Endodermal cell (in vitro differentiated cells): Measurements from ENCODE around the gene COA8. TPM values are rescaled to one million over a fixed set of nuclear protein-coding genes. Genes with fewer than 3 reads are reported as not detected.
A peak's percentile ranks its signal among the peaks of the same experiment; 100 is the strongest.

ENCODE experiments used
- DNase-seq: peaks from one replicate; pipeline ENCODE4 v3.0.0-alpha.2; 2017
- H3K27ac ChIP-seq: 2 replicates; pipeline ENCODE4 v1.5.1; 2013; ENCODE audit warnings: mild to moderate bottlenecking, low read depth, low read length, moderate library complexity
- H3K27me3 ChIP-seq: 2 replicates; pipeline ENCODE4 v1.6.1; 2013; ENCODE audit warnings: mild to moderate bottlenecking, low read length, moderate library complexity; ENCODE audit not compliant: insufficient read depth, control insufficient read depth, poor library complexity, severe bottlenecking
- H3K36me3 ChIP-seq: 2 replicates; pipeline ENCODE4 v1.7.0; 2013; ENCODE audit warnings: mild to moderate bottlenecking, low read length, moderate library complexity; ENCODE audit not compliant: control insufficient read depth, insufficient read depth
- H3K4me1 ChIP-seq: one replicate; pipeline ENCODE4 v1.7.0; 2013; ENCODE audit warnings: low read length; ENCODE audit not compliant: control insufficient read depth, insufficient read depth
- H3K4me3 ChIP-seq: 2 replicates; pipeline ENCODE4 v1.5.1; 2013; ENCODE audit warnings: mild to moderate bottlenecking, low read length, moderate library complexity
- H3K9ac ChIP-seq: 2 replicates; pipeline ENCODE4 v1.6.1; 2013; ENCODE audit warnings: mild to moderate bottlenecking, low read length, moderate library complexity; ENCODE audit not compliant: poor library complexity, severe bottlenecking; ENCODE audit errors: extremely low read depth
- H3K9me3 ChIP-seq: 2 replicates; pipeline ENCODE4 v1.6.1; 2013; ENCODE audit warnings: mild to moderate bottlenecking, low read length, moderate library complexity; ENCODE audit not compliant: control insufficient read depth
- H3K27ac Mint-ChIP-seq: 2 replicates; pipeline ENCODE4 v1.8.0; 2020; ENCODE audit warnings: mixed read lengths
- H3K27me3 Mint-ChIP-seq: 2 replicates; pipeline ENCODE4 v1.8.0; 2021; ENCODE audit warnings: mild to moderate bottlenecking, mixed read lengths; ENCODE audit not compliant: insufficient read depth
- H3K36me3 Mint-ChIP-seq: 2 replicates; pipeline ENCODE4 v1.8.0; 2020; ENCODE audit warnings: low read depth, mixed read lengths
- H3K4me1 Mint-ChIP-seq: 2 replicates; pipeline ENCODE4 v1.8.0; 2020; ENCODE audit warnings: mixed read lengths
- H3K4me3 Mint-ChIP-seq: 2 replicates; pipeline ENCODE4 v1.8.0; 2020; ENCODE audit warnings: mild to moderate bottlenecking, moderate library complexity, mixed read lengths
- H3K9me3 Mint-ChIP-seq: 2 replicates; pipeline ENCODE4 v1.8.0; 2020; ENCODE audit warnings: mild to moderate bottlenecking, mixed read lengths
- WGBS, 2 experiments: methylation state at CpG; one replicate each; pipeline versions ENCODE4 v1.1.5 to v1.1.7; 2013; ENCODE audit warnings: missing lambda C conversion rate in 2 of 2, mixed read lengths in 1 of 2; ENCODE audit not compliant: insufficient coverage in 1 of 2, insufficient read length in 1 of 2; 5-methylcytosine and 5-hydroxymethylcytosine counted together
- total RNA-seq, 2 donors: library from RNA; stranded (reverse); fragmentation: NEBNext Ultra II Directional in 1 of 2; extraction: Animal tissue kit (Norgen Biotek cat#: 25700) in 1 of 2; gene quantifications; 2 replicates in 1 of 2; 3 replicates in 1 of 2; pipeline ENCODE4 v1.2.1, GENCODE V29; 2021
- TF ChIP-seq, protein P1 (sequence below): fragments of 200-600 bp; sonication (generic); conservative IDR thresholded peaks from 2 replicates; pipeline ENCODE4 v1.5.0; 2021; ENCODE audit warnings: antibody characterized with exemption, mild to moderate bottlenecking

COA8 gene
- total RNA-seq, 2 donors from 2014 or later: 30.1 to 39.8 TPM

DNA sequence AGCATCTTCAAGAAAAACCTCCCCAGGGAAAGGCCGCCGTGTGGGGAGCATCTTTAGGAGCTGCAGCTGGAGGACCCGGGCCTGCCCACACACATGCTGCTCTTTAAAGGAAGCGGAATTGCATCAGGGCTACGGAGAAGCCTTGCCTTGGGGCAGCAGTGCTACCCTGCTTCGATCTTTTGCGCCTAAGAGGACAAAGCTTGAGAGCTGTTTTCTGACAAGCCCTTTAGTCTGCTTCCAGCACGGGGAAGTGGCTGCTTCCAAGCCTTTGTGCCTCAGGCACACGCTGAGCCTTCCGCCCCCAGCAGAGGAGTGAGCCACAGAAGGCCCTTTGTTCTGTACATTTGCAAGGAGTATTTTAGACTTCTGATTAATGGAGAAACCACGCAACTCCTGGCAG is 31.5 kb downstream of the COA8 start:
- Mint-ChIP-seq H3K36me3 (peaks cover 7% of the 10 kb centered on the region), H3K4me3 (no peak overlapping the region), H3K4me1 (peaks cover 5% of the 10 kb centered on the region), H3K9me3 (no peaks in the 10 kb centered on the region), H3K27ac (no peak overlapping the region), H3K27me3 (no peaks in the 10 kb centered on the region)
- peaks cover 5% of the 10 kb centered on the region for H3K36me3 ChIP-seq
- no peaks in the 10 kb centered on the region for H3K27me3 ChIP-seq
- TF ChIP-seq, protein P1, sequence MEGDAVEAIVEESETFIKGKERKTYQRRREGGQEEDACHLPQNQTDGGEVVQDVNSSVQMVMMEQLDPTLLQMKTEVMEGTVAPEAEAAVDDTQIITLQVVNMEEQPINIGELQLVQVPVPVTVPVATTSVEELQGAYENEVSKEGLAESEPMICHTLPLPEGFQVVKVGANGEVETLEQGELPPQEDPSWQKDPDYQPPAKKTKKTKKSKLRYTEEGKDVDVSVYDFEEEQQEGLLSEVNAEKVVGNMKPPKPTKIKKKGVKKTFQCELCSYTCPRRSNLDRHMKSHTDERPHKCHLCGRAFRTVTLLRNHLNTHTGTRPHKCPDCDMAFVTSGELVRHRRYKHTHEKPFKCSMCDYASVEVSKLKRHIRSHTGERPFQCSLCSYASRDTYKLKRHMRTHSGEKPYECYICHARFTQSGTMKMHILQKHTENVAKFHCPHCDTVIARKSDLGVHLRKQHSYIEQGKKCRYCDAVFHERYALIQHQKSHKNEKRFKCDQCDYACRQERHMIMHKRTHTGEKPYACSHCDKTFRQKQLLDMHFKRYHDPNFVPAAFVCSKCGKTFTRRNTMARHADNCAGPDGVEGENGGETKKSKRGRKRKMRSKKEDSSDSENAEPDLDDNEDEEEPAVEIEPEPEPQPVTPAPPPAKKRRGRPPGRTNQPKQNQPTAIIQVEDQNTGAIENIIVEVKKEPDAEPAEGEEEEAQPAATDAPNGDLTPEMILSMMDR: no peak
- H3K4me3 ChIP-seq: no peak overlapping the region
- no peak overlapping the region for H3K9ac ChIP-seq
- no peak for DNase-seq
- 48 to 72% methylated on average over 7 to 9 of the region's 11 CpGs for WGBS, 2 experiments
- no peaks in the 10 kb centered on the region for H3K4me1 ChIP-seq
- peak overlapping the region; percentile 97 for H3K27ac ChIP-seq
- H3K9me3 ChIP-seq: no peaks in the 10 kb centered on the region

DNA sequence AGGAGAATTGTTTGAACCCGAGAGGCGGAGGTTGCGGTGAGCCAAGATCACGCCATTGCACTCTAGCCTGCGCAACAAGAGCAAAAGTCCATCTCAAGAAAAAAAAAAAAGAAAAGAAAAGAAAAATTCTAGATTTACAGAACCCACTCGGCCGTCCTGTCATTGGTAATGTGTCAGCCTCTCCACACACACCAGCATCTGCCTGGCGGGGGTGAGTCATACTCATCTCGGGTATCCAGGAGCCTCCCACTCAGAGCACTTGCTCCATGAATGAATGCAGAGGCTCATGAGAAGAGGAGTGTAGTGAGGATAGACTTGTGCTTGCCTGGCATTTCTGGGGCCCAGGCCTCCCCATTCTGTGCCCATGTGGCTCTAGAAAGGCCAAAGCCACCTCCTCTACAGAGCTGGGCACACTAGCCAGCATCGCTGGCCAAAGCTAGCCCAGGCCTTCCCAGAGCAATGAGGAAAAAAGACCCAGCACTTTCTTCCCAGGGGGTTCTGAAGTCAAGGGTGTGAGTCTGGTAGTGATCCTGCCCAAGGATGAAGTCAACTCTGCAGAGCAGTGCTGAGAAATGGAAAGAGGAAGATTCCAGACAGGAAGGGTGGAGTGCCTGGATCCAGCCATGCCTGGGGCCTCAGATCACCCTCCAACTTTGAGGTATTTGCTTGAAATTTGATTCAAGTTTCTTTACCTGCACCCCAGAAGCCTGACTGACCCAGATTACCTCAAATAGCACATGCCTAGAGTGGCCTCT is 35.0 kb downstream of the COA8 start:
- DNase-seq: no peak
- TF ChIP-seq, protein P1: no peak
- no peak overlapping the region for H3K27ac Mint-ChIP-seq
- 91 to 95% methylated on average over 9 to 10 of the region's 10 CpGs for WGBS, 2 experiments
- peaks cover 7% of the 10 kb centered on the region for H3K4me1 Mint-ChIP-seq
- H3K27me3 ChIP-seq: no peaks in the 10 kb centered on the region
- H3K4me3 Mint-ChIP-seq: no peak overlapping the region
- H3K27me3 Mint-ChIP-seq: no peaks in the 10 kb centered on the region
- peaks cover 5% of the 10 kb centered on the region for H3K9me3 Mint-ChIP-seq
- H3K9ac ChIP-seq: no peak overlapping the region
- H3K9me3 ChIP-seq: peaks cover 13% of the 10 kb centered on the region
- H3K4me1 ChIP-seq: no peaks in the 10 kb centered on the region
- H3K36me3 Mint-ChIP-seq: peaks cover 4% of the 10 kb centered on the region
- H3K27ac ChIP-seq: no peak overlapping the region
- no peaks in the 10 kb centered on the region for H3K36me3 ChIP-seq
- H3K4me3 ChIP-seq: no peak overlapping the region

DNA sequence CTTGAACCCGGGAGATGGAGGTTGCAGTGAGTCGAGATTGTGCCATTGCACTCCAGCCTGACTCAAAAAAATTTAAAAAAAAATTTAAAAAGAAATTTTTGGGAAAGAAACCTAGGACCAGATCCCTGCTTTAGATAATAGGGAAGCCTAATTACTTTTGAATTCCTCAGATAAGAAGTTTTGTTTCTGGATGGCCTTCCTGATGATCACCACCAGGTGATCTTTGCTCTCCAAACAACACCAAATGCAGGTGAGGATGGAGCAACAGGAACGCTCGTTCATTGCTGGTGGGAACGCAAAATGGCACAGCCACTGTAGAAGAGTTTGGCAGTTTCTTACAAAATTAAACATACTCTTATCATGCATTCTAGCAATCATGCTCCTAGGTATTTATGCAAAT is 37.7 kb downstream of the COA8 start:
- DNase-seq: no peak
- Histone ChIP-seq H3K36me3 (no peaks in the 10 kb centered on the region), H3K9ac (no peak overlapping the region), H3K9me3 (peaks cover 13% of the 10 kb centered on the region), H3K27me3 (no peaks in the 10 kb centered on the region), H3K4me3 (no peak overlapping the region), H3K27ac (no peak overlapping the region), H3K4me1 (no peaks in the 10 kb centered on the region)
- H3K4me1 Mint-ChIP-seq: peaks cover 2% of the 10 kb centered on the region
- H3K9me3 Mint-ChIP-seq: peaks cover 5% of the 10 kb centered on the region
- no peak overlapping the region for H3K27ac Mint-ChIP-seq
- no peaks in the 10 kb centered on the region for H3K27me3 Mint-ChIP-seq
- TF ChIP-seq, protein P1: peak; percentile 64
- WGBS, 2 experiments: 86 to 89% methylated on average over 3 to 5 of the region's 5 CpGs
- H3K4me3 Mint-ChIP-seq: no peak overlapping the region
- peaks cover 4% of the 10 kb centered on the region for H3K36me3 Mint-ChIP-seq
